AG04450 (cell line): ENCODE measurements around the gene USP35. TPM values are rescaled to one million over a fixed set of nuclear protein-coding genes. Genes with fewer than 3 reads are reported as not detected.

ENCODE experiments used
- CTCF ChIA-PET: fragments of 300-600, 350-600 bp; formaldehyde crosslinking; extraction: SDS; loops from one replicate; lab custom pipeline; 2022; ENCODE audit warnings: antibody characterized with exemption, inconsistent platforms; lab: Charles Lee
- POLR2A ChIA-PET: fragments of 350-600 bp; formaldehyde crosslinking; extraction: SDS; loops from one replicate; lab custom pipeline; 2021; ENCODE audit warnings: antibody characterized with exemption, inconsistent platforms; lab: Yijun Ruan, JAX
- DNase-seq: peaks from one replicate; pipeline ENCODE4 v3.0.0-alpha.2; 2011; ENCODE audit warnings: low read depth, low spot score
- H3K27ac ChIP-seq: one replicate; pipeline ENCODE4 v1.5.1; 2012; ENCODE audit warnings: low read depth, low read length, control low read depth
- H3K27me3 ChIP-seq: one replicate; pipeline ENCODE4 v1.6.0; 2012; ENCODE audit warnings: low read length; ENCODE audit not compliant: control insufficient read depth, insufficient read depth
- H3K4me3 ChIP-seq: 2 replicates; pipeline ENCODE4 v1.5.1; 2011; ENCODE audit warnings: mild to moderate bottlenecking, low read depth, low read length, control low read depth
- H3K9me3 ChIP-seq: 2 replicates; pipeline ENCODE4 v1.5.1; 2012; ENCODE audit warnings: low read length; ENCODE audit not compliant: control insufficient read depth, insufficient read depth
- CTCF ChIP-seq: IDR thresholded peaks from 2 replicates; pipeline ENCODE4 v1.5.1; 2011; ENCODE audit warnings: low read depth, low read length, control low read depth, inconsistent platforms
- polyA plus RNA-seq: library from polyadenylated mRNA; depleted of rRNA; stranded (reverse); fragments of >200 nt; gene quantifications from 2 replicates; pipeline ENCODE4 v1.2.3, GENCODE V29; 2011

Gene USP35
- polyA plus RNA-seq, 1 experiment, result 5.5 TPM

- Histone ChIP-seq H3K27ac (peak overlapping the region; percentile 31), H3K4me3 (no peak overlapping the region), H3K27me3 (no peaks in the 10 kb centered on the region), H3K9me3 (no peaks in the 10 kb centered on the region; the same call in 1 of the 2 replicates)
- TF ChIP-seq CTCF, result no peak
- ChIA-PET POLR2A (interaction anchor here (1.3 kb wide), 1 partner anchor 19 kb away, joined by 3 read pairs; the partner anchor contains the start of genes KCTD21 and USP35), CTCF (interaction anchor here (0.6 kb wide), 1 partner anchor 25 kb away, joined by 4 read pairs; no protein-coding TSS in a partner anchor)
- no peak for DNase-seq
These were observed 19.0 kb downstream of the USP35 start for GRCh38 chr11:78207532-78208256.

- Histone ChIP-seq H3K4me3 (no peak overlapping the region), H3K27ac (peak overlapping the region; percentile 31), H3K9me3 (no peaks in the 10 kb centered on the region; the same call in 1 of the 2 replicates), H3K27me3 (no peaks in the 10 kb centered on the region)
- CTCF ChIA-PET, result no interaction called here
- TF ChIP-seq CTCF, result no peak
- POLR2A ChIA-PET, result interaction anchor here (1.3 kb wide), 1 partner anchor 20 kb away, joined by 3 read pairs; the partner anchor contains the start of genes KCTD21 and USP35
- DNase-seq, result no peak
These were observed 19.8 kb downstream of the USP35 start for GRCh38 chr11:78208257-78209165.

- no peak for TF ChIP-seq CTCF
- H3K27ac ChIP-seq, result no peak overlapping the region
- no peaks in the 10 kb centered on the region; the same call in 1 of the 2 replicates for H3K9me3 ChIP-seq
- H3K27me3 ChIP-seq, result no peaks in the 10 kb centered on the region
- ChIA-PET CTCF (no interaction called here), POLR2A (no interaction called here)
- DNase-seq, result no peak
- H3K4me3 ChIP-seq, result no peak overlapping the region
These were observed 20.8 kb downstream of the USP35 start for GRCh38 chr11:78209478-78209877.

GRCh38 chr11:78210000-78210608 lies 21.4 kb downstream of the USP35 start:
- TF ChIP-seq CTCF, result no peak
- DNase-seq, result no peak
- no peaks in the 10 kb centered on the region; the same call in 1 of the 2 replicates for H3K9me3 ChIP-seq
- POLR2A ChIA-PET, result no interaction called here
- CTCF ChIA-PET, result no interaction called here
- no peak overlapping the region for H3K27ac ChIP-seq
- H3K27me3 ChIP-seq, result no peaks in the 10 kb centered on the region
- H3K4me3 ChIP-seq, result no peak overlapping the region
